ENCODE measurements around the gene CHD8. TPM values are rescaled to one million over a fixed set of nuclear protein-coding genes. Genes with fewer than 3 reads are reported as not detected.

The CHD8 gene
- total RNA-seq, 1 experiment from 2014 or later, result 64.7 TPM

- peak overlapping the region; percentile 92 to 99 for H3K4me3 ChIP-seq (ENCODE audit: low read depth in 2 of 2, low read length in 2 of 2)
- peaks cover 6% of the 10 kb centered on the region for H3K4me1 ChIP-seq (ENCODE audit: control insufficient read depth, insufficient read depth, low read length)
- in situ Hi-C loops (cut with HindIII; ENCODE audit: low pct_unique_long_range_greater_than_20kb, low sequenced_read_pairs), result no loop called here
- no peak for DNase-seq (ENCODE audit: low read depth, low spot score)
- H3K36me3 ChIP-seq (ENCODE audit: control insufficient read depth, insufficient read depth, low read length), result peaks cover 8% of the 10 kb centered on the region
- BruUV-seq (replicated peaks), result TSS peak; percentile 76
- no peaks in the 10 kb centered on the region for H3K27me3 ChIP-seq (ENCODE audit: control insufficient read depth, insufficient read depth, low read length)
- CTCF ChIA-PET, result no interaction called here
- intact Hi-C loops (cut with micrococcal nuclease; ENCODE audit: unreplicated experiment), result no loop called here
- 0 out of 2 replicates have a peak, but pooled peaks have one; percentile 2 for ATAC-seq
- POLR2A ChIA-PET, result interaction anchor here (0.5 to 0.6 kb wide), 3 partner anchors 12 to 1702 kb away, joined by 3 to 4 read pairs (median 3); no protein-coding TSS in a partner anchor
- H3K9me3 ChIP-seq (ENCODE audit: control insufficient read depth, insufficient read depth, low read depth, low read length), result no peaks in the 10 kb centered on the region
- peak overlapping the region; percentile 88 for H3K27ac ChIP-seq (ENCODE audit: low read length)
- TF ChIP-seq TCF7L2 (IDR thresholded peaks at IDR 0.05; ENCODE audit: low read depth, low read length), result no peak
- TF ChIP-seq, protein P1, sequence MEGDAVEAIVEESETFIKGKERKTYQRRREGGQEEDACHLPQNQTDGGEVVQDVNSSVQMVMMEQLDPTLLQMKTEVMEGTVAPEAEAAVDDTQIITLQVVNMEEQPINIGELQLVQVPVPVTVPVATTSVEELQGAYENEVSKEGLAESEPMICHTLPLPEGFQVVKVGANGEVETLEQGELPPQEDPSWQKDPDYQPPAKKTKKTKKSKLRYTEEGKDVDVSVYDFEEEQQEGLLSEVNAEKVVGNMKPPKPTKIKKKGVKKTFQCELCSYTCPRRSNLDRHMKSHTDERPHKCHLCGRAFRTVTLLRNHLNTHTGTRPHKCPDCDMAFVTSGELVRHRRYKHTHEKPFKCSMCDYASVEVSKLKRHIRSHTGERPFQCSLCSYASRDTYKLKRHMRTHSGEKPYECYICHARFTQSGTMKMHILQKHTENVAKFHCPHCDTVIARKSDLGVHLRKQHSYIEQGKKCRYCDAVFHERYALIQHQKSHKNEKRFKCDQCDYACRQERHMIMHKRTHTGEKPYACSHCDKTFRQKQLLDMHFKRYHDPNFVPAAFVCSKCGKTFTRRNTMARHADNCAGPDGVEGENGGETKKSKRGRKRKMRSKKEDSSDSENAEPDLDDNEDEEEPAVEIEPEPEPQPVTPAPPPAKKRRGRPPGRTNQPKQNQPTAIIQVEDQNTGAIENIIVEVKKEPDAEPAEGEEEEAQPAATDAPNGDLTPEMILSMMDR (IDR thresholded peaks at IDR 0.05), result no peak
- TF ChIP-seq REST (IDR thresholded peaks at IDR 0.05; ENCODE audit: insufficient read depth in 1 of 2, low read depth in 2 of 2, low read length in 1 of 2), result no peak
- TF ChIP-seq POLR2AphosphoS5 (IDR thresholded peaks at IDR 0.05; ENCODE audit: low read depth, low read length), result no peak
- TF ChIP-seq SIN3A (IDR thresholded peaks at IDR 0.05; ENCODE audit: borderline replicate concordance, insufficient read depth, low read depth, low read length), result no peak
Observed at GRCh38 chr14:21475767-21476522, 20.0 kb upstream of the CHD8 start.

- intact Hi-C loops (cut with micrococcal nuclease; ENCODE audit: unreplicated experiment), result no loop called here
- in situ Hi-C loops (cut with HindIII; ENCODE audit: low pct_unique_long_range_greater_than_20kb, low sequenced_read_pairs), result no loop called here
- TF ChIP-seq POLR2AphosphoS5 (IDR thresholded peaks at IDR 0.05; ENCODE audit: low read depth, low read length) (no peak), SIN3A (IDR thresholded peaks at IDR 0.05; ENCODE audit: borderline replicate concordance, insufficient read depth, low read depth, low read length) (no peak), REST (IDR thresholded peaks at IDR 0.05; ENCODE audit: insufficient read depth in 1 of 2, low read depth in 2 of 2, low read length in 1 of 2) (no peak), TCF7L2 (IDR thresholded peaks at IDR 0.05; ENCODE audit: low read depth, low read length) (no peak)
- no TSS peak for BruUV-seq (replicated peaks)
- H3K36me3 ChIP-seq (ENCODE audit: control insufficient read depth, insufficient read depth, low read length), result no peaks in the 10 kb centered on the region; the same call in 1 of the 2 replicates
- DNase-seq (ENCODE audit: low read depth, low spot score) (no peak), ATAC-seq (no peak)
- ChIA-PET CTCF (no interaction called here), POLR2A (no interaction called here)
- H3K4me3 ChIP-seq (ENCODE audit: low read depth in 2 of 2, low read length in 2 of 2), result no peak overlapping the region
- H3K9me3 ChIP-seq (ENCODE audit: control insufficient read depth, insufficient read depth, low read depth, low read length), result no peaks in the 10 kb centered on the region
- no peaks in the 10 kb centered on the region for H3K27me3 ChIP-seq (ENCODE audit: control insufficient read depth, insufficient read depth, low read length)
- H3K4me1 ChIP-seq (ENCODE audit: control insufficient read depth, insufficient read depth, low read length), result no peaks in the 10 kb centered on the region
- no peak overlapping the region for H3K27ac ChIP-seq (ENCODE audit: low read length)
Observed at GRCh38 chr14:21467616-21468015, 11.7 kb upstream of the CHD8 start.
